Skeletal muscle satellite cell (primary cell): Measurements from ENCODE around the gene SLC7A7. TPM values are rescaled to one million over a fixed set of nuclear protein-coding genes. Genes with fewer than 3 reads are reported as not detected.
"Not testable (repeated sequence)": the region's sequence is repeated elsewhere in the genome, so short reads cannot be mapped to it uniquely, and the experiment has no call there.

Experiments
- H3K27me3 ChIP-seq: 2 replicates; pipeline ENCODE4 v1.7.0; 2013; ENCODE audit warnings: low read length; ENCODE audit not compliant: control insufficient read depth, insufficient read depth
- H3K36me3 ChIP-seq: 2 replicates; pipeline ENCODE4 v1.7.0; 2013; ENCODE audit warnings: mild to moderate bottlenecking, control low read depth, low read length; ENCODE audit not compliant: insufficient read depth
- H3K4me1 ChIP-seq: 2 replicates; pipeline ENCODE4 v1.7.0; 2013; ENCODE audit warnings: low read length; ENCODE audit not compliant: control insufficient read depth, insufficient read depth
- H3K4me2 ChIP-seq: 2 replicates; pipeline ENCODE4 v1.7.0; 2013; ENCODE audit warnings: mild to moderate bottlenecking, low read length
- H3K4me3 ChIP-seq: 2 replicates; pipeline ENCODE4 v1.7.0; 2013; ENCODE audit warnings: low read length
- H3K9ac ChIP-seq: 2 replicates; pipeline ENCODE4 v1.7.0; 2013; ENCODE audit warnings: mild to moderate bottlenecking, low read depth, low read length, moderate library complexity
- H3K9me3 ChIP-seq: replicated peaks from 2 replicates; pipeline ENCODE4 v1.7.0; 2013; ENCODE audit warnings: mild to moderate bottlenecking, control low read depth, low read length
- total RNA-seq: library from RNA; depleted of rRNA; stranded (reverse); fragments of >200 nt; gene quantifications from 2 replicates; pipeline ENCODE4 v1.2.3, GENCODE V29; 2012; rRNA removed

The SLC7A7 gene
- total RNA-seq, result 1.0 and 2.2 TPM in 2 replicates

- peaks cover 19% of the 10 kb centered on the region for H3K4me1 ChIP-seq
- peak within 1 kb of the TSS; percentile 47 for H3K4me3 ChIP-seq
- no peaks in the 10 kb centered on the region for H3K27me3 ChIP-seq
- no peaks in the 10 kb centered on the region for H3K36me3 ChIP-seq
- no peak within 1 kb of the TSS for H3K9ac ChIP-seq
- H3K9me3 ChIP-seq, result no peaks in the 10 kb centered on the region
- H3K4me2 ChIP-seq, result peak within 1 kb of the TSS; percentile 71
Measured at GRCh38 chr14:22814941-22815713, at the start of gene SLC7A7. TSS of gene SLC7A7 (minus strand) at chr14:22815435. CDS start at chr14:22813398, 2,037 bp downstream.

GRCh38 chr14:22864979-22865378, 49.7 kb upstream of the SLC7A7 start:
- Histone ChIP-seq H3K4me1 (no peaks in the 10 kb centered on the region), H3K27me3 (no peaks in the 10 kb centered on the region), H3K4me2 (no peak overlapping the region), H3K4me3 (no peak overlapping the region), H3K9ac (no peak overlapping the region), H3K36me3 (no peaks in the 10 kb centered on the region), H3K9me3 (no peaks in the 10 kb centered on the region)

DNA sequence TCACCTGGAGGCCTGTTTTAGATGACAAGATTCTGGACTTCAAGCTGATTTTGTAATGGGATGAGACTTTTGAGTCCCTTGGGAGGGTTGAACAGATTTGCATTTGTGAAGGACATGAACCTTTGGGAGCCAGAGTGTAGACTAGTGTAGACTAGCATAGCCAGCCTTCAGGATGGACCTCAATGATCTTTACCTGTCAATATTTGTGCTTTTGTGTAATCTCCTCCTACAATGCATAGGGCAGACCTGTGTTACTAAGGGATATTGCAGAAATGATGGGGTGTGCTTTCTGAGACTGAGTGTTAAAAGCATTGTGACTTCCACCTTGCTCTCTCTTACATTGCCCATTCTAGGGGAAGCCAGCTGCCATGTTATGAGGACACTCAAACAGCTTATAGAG, 46.4 kb upstream of the SLC7A7 start:
- H3K4me1 ChIP-seq, result no peaks in the 10 kb centered on the region
- H3K4me2 ChIP-seq, result no peak overlapping the region
- no peak overlapping the region for H3K4me3 ChIP-seq
- no peaks in the 10 kb centered on the region for H3K36me3 ChIP-seq
- H3K27me3 ChIP-seq, result no peaks in the 10 kb centered on the region
- no peak overlapping the region for H3K9ac ChIP-seq
- no peaks in the 10 kb centered on the region for H3K9me3 ChIP-seq

- H3K36me3 ChIP-seq, H3K27me3 ChIP-seq, H3K9me3 ChIP-seq, H3K9ac ChIP-seq, H3K4me2 ChIP-seq, H3K4me3 ChIP-seq, H3K4me1 ChIP-seq: not testable (repeated sequence)
Measured at GRCh38 chr14:22860377-22860776, 45.1 kb upstream of the SLC7A7 start.

DNA sequence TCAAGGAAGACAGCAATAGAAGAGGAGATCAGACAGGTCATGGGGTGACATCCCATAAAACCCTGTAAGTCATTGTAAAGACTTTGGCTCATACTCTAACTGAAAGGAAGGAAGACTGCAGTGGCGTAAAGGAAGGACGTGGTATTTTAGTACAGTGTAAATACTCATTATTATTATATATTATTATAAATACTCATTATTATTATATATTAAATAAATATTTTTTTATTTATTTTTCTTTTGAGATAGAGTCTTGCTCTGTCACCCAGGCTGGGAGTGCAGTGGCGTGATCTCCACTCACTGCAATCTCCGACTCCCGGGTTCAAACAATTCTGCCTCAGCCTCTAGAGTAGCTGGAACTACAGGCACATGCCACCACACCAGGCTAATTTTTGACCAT, 41.2 kb upstream of the SLC7A7 start:
- H3K9ac ChIP-seq, result no peak overlapping the region
- no peak overlapping the region for H3K4me3 ChIP-seq
- H3K4me1 ChIP-seq, result peaks cover 19% of the 10 kb centered on the region
- no peaks in the 10 kb centered on the region for H3K27me3 ChIP-seq
- H3K36me3 ChIP-seq, result no peaks in the 10 kb centered on the region
- no peaks in the 10 kb centered on the region for H3K9me3 ChIP-seq
- H3K4me2 ChIP-seq, result no peak overlapping the region

- no peaks in the 10 kb centered on the region for H3K9me3 ChIP-seq
- H3K4me1 ChIP-seq, result peaks cover 31% of the 10 kb centered on the region
- H3K4me3 ChIP-seq, result no peak overlapping the region
- no peak overlapping the region for H3K9ac ChIP-seq
- no peaks in the 10 kb centered on the region for H3K36me3 ChIP-seq
- H3K27me3 ChIP-seq, result no peaks in the 10 kb centered on the region
- H3K4me2 ChIP-seq, result no peak overlapping the region
Measured at GRCh38 chr14:22854963-22855724, 39.9 kb upstream of the SLC7A7 start.

DNA sequence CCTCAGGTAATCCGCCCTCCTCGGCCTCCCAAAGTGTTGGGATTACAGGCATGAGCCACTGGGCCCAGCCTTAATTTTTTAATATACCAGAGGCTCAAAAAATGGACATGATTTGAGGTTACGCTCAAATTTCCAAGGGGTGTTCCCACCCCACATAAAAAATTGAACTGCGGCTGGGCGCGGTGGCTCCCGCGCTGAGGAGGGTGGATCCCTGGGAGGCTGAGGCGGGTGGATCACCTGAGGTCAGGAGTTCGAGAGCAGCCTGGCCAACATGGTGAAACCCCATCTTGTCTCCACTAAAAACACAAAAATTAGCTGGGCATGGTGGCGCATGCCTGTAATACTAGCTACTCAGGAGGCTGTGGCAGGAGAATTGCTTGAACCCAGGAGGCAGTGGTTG, 39.1 kb upstream of the SLC7A7 start:
- not testable (repeated sequence) for H3K9me3 ChIP-seq, H3K4me2 ChIP-seq, H3K4me3 ChIP-seq, H3K36me3 ChIP-seq, H3K9ac ChIP-seq, H3K27me3 ChIP-seq
- peaks cover 40% of the 10 kb centered on the region for H3K4me1 ChIP-seq

- Histone ChIP-seq H3K27me3 (no peaks in the 10 kb centered on the region), H3K4me1 (peaks cover 51% of the 10 kb centered on the region), H3K9me3 (no peaks in the 10 kb centered on the region), H3K9ac (peak overlapping the region; percentile 88), H3K4me2 (peak overlapping the region; percentile 95), H3K4me3 (peak overlapping the region; percentile 71), H3K36me3 (no peaks in the 10 kb centered on the region)
Measured at GRCh38 chr14:22852940-22853767, 37.9 kb upstream of the SLC7A7 start.

DNA sequence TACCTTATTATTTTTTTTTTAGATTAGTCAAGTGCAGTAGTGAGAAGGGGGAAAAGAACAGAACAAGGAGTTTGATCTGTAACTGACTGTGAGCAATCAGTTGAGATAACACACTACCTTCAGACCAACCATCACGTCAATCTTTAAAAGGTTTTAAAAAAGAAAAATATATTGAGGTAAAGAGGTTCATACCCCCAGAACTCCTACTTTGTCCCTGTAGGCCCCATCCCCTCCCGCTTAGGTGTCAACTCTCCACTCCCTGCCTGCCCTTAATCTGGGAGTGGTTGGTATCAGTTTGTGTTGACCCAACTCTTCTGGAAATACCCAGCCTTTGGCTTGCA, 37.3 kb upstream of the SLC7A7 start:
- Histone ChIP-seq H3K9me3 (no peaks in the 10 kb centered on the region), H3K4me3 (no peak overlapping the region), H3K4me1 (peaks cover 57% of the 10 kb centered on the region), H3K36me3 (peaks cover 5% of the 10 kb centered on the region), H3K27me3 (no peaks in the 10 kb centered on the region), H3K4me2 (peak overlapping the region; percentile 95), H3K9ac (peak overlapping the region; percentile 88)

DNA sequence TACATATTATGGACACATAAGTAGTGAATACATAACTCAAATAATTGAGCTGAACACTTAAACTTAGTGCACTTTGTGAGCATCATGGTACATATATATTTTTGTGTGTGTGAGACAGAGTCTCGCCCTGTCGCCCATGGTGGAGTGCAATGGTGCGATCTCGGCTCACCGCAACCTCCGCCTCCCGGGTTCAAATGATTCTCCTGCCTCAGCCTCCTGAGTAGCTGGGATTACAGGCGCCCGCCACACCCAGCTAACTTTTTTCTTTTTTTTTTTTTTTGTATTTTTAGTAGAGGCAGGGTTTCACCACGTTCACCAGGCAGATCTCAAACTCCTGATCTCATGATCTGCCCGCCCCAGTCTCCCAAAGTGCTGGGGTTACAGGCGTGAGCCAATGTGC, 36.9 kb upstream of the SLC7A7 start:
- not testable (repeated sequence) for H3K4me2 ChIP-seq, H3K36me3 ChIP-seq, H3K27me3 ChIP-seq, H3K9me3 ChIP-seq, H3K4me3 ChIP-seq
- Histone ChIP-seq H3K4me1 (peaks cover 58% of the 10 kb centered on the region), H3K9ac (peak overlapping the region; percentile 88)

GRCh38 chr14:22850944-22851764, 35.9 kb upstream of the SLC7A7 start:
- no peaks in the 10 kb centered on the region for H3K27me3 ChIP-seq
- peak overlapping the region; percentile 58 for H3K4me3 ChIP-seq
- no peaks in the 10 kb centered on the region for H3K9me3 ChIP-seq
- H3K36me3 ChIP-seq, result peaks cover 14% of the 10 kb centered on the region
- H3K4me1 ChIP-seq, result peaks cover 68% of the 10 kb centered on the region
- H3K9ac ChIP-seq, result peak overlapping the region; percentile 88
- peak overlapping the region; percentile 80 for H3K4me2 ChIP-seq
